GM18520 (cell line): ENCODE results near the gene SLC9C1.
"Not testable (repeated sequence)": the region's sequence is repeated elsewhere in the genome, so short reads cannot be mapped to it uniquely, and the experiment has no call there.

Source experiments
- ATAC-seq: cut with Tn5 transposase; IDR thresholded peaks from one replicate; pipeline ENCODE4 v1.9.1; 2021; ENCODE audit not compliant: unreplicated experiment

The SLC9C1 gene

GRCh38 chr3:112199622-112200316, 94.2 kb downstream of the SLC9C1 start:
- ATAC-seq = no peak

GRCh38 chr3:112197131-112197530, 96.9 kb downstream of the SLC9C1 start:
- no peak for ATAC-seq

DNA sequence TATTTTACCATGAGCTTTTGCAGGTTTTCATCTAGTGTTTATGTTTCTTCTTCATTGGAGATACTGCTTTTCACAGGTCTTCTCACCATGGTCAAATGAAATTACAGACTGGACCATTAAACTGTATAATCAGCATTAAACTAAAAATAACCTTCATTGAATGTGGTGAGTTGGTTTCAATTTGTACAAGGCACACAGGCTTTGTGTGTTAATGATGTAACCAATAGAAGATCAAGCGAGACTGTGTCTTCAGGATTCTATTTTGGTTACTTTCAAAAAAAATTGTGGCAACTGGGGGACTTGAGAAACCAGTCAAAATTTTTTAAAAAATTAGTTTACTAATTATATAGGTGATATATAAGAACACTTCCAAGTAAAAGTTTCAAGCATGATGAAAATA, 106.7 kb downstream of the SLC9C1 start:
- no peak for ATAC-seq

GRCh38 chr3:112185423-112186035, 108.5 kb downstream of the SLC9C1 start:
- not testable (repeated sequence) for ATAC-seq

- ATAC-seq = no peak
Measured at GRCh38 chr3:112175646-112176045, 118.4 kb downstream of the SLC9C1 start.

DNA sequence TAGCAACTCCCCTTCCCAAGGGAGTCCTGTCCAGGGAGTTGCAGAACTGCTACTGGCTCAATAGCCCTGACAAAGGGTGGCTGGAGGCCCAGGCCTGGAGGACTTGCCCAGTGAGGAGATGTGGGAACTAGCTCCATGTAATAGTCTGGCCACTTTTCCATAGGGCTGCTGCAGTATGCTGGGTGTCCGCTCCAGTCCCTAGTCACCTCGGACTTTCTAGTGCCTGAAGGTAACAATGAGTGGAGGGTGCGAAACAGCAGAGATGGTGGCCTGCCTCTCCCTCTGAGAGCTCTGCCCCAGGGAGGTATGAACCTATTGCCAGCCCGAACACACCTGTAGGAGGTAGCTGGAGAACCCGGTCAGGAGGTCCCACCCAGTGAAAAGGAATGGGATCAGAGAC, 119.0 kb downstream of the SLC9C1 start:
- no peak for ATAC-seq

DNA sequence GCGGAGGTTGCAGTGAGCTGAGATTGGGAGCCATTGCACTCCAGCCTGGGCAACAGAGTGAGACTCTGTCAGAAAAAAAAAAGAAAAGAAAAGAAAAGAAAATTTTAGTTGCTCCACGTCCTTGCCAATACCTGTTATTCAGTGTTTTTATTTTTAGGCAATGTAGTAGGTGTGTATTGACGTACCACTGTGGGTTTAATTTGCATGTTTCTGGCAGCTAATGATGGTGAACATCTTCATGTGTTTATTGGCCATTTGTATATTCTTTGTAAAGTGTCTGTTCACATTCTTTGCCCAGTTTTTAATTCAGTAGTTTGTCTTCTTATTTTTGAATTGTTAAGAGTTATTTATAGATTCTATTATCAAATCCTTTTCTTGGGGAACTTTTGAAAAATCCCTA, 122.9 kb downstream of the SLC9C1 start:
- ATAC-seq = no peak

DNA sequence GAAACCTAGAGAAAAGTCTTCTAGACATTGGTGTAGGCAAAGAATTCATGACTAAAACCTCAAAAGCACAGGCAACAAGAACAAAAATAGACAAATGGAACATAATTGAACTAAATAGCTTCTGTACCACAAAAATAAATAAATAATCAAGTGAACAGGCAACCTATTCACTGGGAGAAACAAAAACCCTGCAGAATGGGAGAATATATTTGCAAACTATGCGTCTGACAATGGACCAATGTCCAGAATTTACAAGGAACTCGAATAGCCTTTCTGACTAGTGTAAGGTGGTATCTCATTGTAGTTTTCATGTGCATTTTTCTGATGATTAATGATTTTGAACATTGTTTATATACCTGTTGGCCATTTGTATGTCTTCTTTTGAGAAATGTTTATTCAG, 124.0 kb downstream of the SLC9C1 start:
- no peak for ATAC-seq

- peak; percentile 63 for ATAC-seq
Measured at GRCh38 chr3:112167758-112168157, 126.3 kb downstream of the SLC9C1 start.

DNA sequence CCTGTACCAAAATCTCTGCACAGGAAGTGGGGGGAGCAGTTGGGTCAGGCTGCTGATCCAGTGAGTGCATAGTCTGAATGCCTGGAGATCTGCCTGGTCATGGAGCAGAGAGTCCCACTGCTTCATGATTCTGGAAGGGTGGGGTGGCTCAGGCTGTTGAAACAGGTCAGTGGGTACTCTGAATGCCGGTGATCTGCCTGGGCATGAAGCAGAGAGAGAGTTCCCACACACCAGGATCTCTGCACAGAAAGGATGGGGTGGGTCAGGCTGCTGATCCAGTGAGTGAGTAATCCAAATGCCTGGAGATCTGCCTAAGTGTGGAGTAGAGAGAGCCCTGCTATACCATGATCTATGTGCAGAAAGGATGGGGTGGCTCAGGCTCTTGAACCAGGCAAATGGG, 144.9 kb downstream of the SLC9C1 start:
- ATAC-seq = no peak

DNA sequence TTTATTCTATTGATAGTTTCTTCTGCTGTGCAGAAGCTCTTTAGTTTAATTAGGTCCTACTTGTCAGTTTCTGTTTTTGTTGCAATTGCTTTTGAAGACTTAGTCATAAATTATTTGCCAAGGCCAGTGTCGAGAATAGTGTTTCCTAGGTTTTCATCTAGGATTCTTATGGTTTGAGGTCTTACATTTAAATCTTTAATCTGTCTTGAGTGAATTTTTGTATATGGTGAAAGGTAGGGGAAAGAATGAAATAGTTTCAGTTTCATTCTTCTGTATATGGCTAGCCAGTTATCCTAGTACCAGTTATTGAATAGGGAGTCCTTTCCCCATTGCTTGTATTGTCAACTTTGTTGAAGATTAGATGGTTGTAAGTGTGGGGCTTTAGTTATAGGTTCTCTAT, 150.3 kb downstream of the SLC9C1 start:
- no peak for ATAC-seq

GRCh38 chr3:112143251-112143650, 150.8 kb downstream of the SLC9C1 start:
- ATAC-seq = peak; percentile 84

- ATAC-seq = no peak
Measured at GRCh38 chr3:112141293-112141692, 152.7 kb downstream of the SLC9C1 start.

- ATAC-seq = no peak
Measured at GRCh38 chr3:112140584-112140983, 153.4 kb downstream of the SLC9C1 start.

DNA sequence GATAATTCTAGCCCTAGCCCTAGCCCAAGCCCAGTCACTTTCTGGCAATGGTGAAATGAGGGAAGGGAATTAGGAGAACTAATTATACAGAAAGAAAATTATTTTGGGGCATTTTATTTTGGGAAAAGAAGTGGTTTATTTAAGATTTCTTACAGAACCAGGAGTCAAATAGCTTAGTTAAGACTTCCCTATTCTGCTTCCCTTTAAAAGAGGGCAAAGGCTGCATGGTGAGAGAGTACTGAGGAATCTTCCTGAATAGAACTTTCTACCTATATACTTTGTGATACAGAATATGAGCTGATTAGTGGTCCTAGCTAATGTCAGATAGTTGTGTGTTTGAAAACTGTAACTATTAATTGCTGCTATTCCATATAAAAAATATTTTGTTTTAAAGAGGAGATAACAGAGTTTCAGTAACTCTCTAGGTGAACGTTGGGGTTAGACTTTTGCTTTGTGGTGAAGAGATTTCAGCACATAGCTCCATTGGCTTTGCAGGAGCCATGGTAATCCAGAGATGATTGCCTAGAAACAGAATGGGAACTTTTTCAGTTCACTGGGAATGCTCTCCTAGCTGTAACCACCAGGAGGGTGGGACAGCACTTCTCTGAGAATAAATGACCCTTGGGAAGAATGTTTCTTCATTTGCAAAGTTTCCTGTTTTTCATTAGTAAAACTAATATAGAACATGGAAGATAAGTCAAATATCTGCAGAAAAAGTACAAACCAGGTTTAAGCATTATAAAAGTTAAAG, 155.6 kb downstream of the SLC9C1 start:
- ATAC-seq = no peak

DNA sequence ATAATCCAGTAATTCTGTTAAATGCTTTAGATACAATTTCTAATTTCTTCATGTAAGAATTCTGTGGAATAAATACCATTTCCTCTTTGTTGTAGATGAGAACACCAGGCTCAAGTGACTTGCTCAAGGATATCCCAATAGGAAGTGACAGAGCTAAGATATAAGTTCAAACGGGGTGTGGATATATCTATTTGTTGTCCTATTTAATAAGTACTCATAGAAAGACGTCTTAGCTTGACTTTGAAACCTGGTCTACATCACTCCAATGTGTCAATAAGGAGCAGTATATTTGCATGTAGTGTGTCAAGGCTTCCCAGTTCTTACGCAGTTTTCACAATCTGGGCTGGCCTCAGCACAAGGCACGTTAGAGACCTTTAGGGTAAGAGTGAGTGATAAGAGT, 156.2 kb downstream of the SLC9C1 start:
- no peak for ATAC-seq

GRCh38 chr3:112136959-112137693, 156.9 kb downstream of the SLC9C1 start:
- ATAC-seq = no peak

DNA sequence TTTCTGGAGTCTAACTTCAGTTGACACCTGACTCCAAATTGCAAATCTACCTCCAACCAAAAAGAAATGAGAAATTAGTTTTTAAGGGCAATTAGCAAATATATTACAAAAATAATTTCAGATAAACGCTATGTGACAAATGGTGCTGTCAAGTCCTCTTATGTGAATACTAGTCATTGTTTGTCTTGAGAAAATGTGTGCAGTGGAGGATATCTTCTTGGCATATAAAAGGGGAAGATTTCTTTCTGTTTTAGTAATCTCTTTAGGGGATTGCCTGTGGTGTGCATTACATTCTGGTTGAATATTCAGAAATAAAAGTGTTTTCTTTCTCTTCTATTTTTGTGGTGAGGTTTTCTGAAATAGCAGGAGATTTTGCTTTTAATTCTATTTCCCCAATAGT, 158.0 kb downstream of the SLC9C1 start:
- ATAC-seq = no peak

DNA sequence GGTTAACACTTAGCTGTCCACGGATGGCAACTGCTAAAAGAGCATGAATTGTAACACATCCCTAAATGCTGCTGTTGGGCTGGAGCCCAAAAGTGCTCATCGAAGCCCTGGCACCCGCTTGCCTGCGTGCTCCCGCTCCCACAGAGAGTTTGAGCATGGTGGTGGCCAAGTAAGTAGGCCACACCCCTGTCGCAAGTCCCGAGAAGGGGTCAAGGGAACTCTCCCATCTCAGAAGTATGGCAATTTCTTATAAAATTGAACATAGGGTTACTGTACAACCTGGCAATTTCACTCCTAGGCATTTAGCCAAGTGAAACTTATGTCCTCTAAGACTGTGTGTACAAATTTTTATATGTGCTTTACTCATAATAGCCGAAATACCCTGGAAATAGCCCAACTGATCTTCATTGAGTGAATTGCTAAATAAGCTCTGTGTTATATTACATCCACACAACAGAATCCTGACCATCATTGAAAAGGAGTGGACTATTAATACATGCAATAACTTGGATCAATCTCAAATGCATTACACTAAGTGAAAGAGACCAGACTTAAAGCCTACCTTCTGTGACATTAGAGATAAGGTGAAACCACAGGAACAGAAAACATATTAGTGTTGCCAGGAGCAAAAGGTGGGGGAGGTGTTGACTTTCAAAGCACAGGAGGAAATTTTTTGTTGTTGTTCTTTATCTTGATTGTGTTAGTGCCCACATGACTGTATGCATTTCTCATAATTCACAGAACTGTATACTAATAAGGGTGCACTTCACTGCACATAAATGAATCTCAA, 159.5 kb downstream of the SLC9C1 start:
- ATAC-seq = no peak

- ATAC-seq = no peak
Measured at GRCh38 chr3:112133626-112134334, 160.2 kb downstream of the SLC9C1 start.
